Thyroid gland (tissue), 4 donors: ENCODE measurements around the gene SRP72.

ENCODE experiments used
- POLR2A ChIP-seq, 2 donors: fragments of 450-650 bp; IDR thresholded peaks; one replicate each; pipeline ENCODE4 v1.6.1; 2017; ENCODE audit warnings: antibody characterized with exemption in 2 of 2, mild to moderate bottlenecking in 2 of 2, moderate library complexity in 1 of 2
- TF ChIP-seq, protein P1 (sequence below), 6 experiments: fragments of 200-600 bp in 3 of 6; fragments of 450-650 bp in 3 of 6; sonication (generic) in 3 of 6; IDR thresholded peaks; one replicate each; pipeline ENCODE4 v1.5.1; 2016 to 2019; ENCODE audit warnings: antibody characterized with exemption in 6 of 6, mild to moderate bottlenecking in 2 of 6, inconsistent platforms in 1 of 6, moderate library complexity in 1 of 6

DNA sequence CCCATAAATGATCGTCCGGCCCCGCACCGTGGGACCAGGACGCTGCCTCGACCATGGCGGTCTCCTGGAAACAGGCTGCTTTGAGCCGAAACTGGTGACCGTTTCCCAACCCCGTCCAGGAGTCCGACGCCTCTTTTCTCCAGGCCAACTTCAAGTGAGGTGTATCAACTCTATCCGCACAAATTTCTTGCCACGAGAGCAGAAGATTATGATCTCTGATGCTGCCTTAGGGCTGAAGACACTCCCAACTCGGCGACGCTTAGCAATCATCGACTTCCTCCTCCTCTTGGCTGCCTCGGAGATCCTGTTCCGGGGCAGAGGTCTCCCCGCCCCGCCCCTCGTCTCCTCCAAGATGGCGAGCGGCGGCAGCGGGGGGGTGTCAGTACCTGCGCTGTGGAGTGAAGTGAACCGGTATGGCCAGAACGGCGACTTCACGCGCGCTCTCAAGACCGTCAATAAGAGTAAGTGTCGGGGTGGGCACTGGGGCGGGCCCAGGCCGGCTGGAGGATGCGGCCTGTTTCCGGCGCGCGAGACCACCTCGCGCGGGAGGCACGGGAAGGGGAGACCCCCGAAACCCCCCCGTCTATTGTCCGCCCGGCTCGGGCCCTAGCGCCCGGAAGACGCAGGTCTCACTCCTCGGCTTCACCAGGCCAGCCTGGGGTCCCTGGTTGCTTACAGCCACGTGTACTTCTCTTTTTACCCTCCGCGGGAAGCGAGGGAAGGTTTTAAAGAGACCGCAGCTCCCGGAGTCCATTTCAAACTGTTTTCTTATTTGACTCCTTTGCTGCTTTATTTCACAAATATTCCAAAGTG, at the start of gene SRP72:
- TF ChIP-seq, protein P1, sequence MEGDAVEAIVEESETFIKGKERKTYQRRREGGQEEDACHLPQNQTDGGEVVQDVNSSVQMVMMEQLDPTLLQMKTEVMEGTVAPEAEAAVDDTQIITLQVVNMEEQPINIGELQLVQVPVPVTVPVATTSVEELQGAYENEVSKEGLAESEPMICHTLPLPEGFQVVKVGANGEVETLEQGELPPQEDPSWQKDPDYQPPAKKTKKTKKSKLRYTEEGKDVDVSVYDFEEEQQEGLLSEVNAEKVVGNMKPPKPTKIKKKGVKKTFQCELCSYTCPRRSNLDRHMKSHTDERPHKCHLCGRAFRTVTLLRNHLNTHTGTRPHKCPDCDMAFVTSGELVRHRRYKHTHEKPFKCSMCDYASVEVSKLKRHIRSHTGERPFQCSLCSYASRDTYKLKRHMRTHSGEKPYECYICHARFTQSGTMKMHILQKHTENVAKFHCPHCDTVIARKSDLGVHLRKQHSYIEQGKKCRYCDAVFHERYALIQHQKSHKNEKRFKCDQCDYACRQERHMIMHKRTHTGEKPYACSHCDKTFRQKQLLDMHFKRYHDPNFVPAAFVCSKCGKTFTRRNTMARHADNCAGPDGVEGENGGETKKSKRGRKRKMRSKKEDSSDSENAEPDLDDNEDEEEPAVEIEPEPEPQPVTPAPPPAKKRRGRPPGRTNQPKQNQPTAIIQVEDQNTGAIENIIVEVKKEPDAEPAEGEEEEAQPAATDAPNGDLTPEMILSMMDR (IDR thresholded peaks at IDR 0.05), result no peak
- peak; percentile 10 to 86 for TF ChIP-seq POLR2A (IDR thresholded peaks at IDR 0.05)
